ENCODE data around the gene FAM89A. TPM values are rescaled to one million over a fixed set of nuclear protein-coding genes. Genes with fewer than 3 reads are reported as not detected.

The FAM89A gene
- total and polyA plus RNA-seq, 2 donors: 10.3 to 14.6 TPM

GRCh38 chr1:230971771-230972170 lies 68.3 kb downstream of the FAM89A start:
- Histone ChIP-seq H3K4me1 (ENCODE audit: insufficient read depth) (no peaks in the 10 kb centered on the region), H3K36me3 (ENCODE audit: insufficient read depth) (no peaks in the 10 kb centered on the region), H3K4me3 (ENCODE audit: low read depth, low read length) (no peak overlapping the region), H3K27ac (ENCODE audit: low read depth) (no peak overlapping the region)
- DNase-seq (ENCODE audit: extremely low spot score): no peak

GRCh38 chr1:230970432-230970831 lies 69.6 kb downstream of the FAM89A start:
- no peak for DNase-seq (ENCODE audit: extremely low spot score)
- Histone ChIP-seq H3K27ac (ENCODE audit: low read depth) (no peak overlapping the region), H3K36me3 (ENCODE audit: insufficient read depth) (no peaks in the 10 kb centered on the region), H3K4me3 (ENCODE audit: low read depth, low read length) (no peak overlapping the region), H3K4me1 (ENCODE audit: insufficient read depth) (no peaks in the 10 kb centered on the region)
- WGBS: 83% methylated on average over 5 of the region's 5 CpGs

Other genes with a start within 250 kb of the FAM89A start
- gene C1orf198, start 171.7 kb downstream of the FAM89A start, total RNA-seq: 55.1 TPM
- gene C1orf198, start 171.7 kb downstream of the FAM89A start, polyA plus RNA-seq: 35.6 TPM
- gene TTC13, start 61.4 kb downstream of the FAM89A start, total RNA-seq: 24.9 TPM
- 6.5 TPM for gene TTC13, start 61.4 kb downstream of the FAM89A start, polyA plus RNA-seq
- 19.7 TPM for gene ARV1, start 61.2 kb downstream of the FAM89A start, total RNA-seq
- gene ARV1, start 61.2 kb downstream of the FAM89A start, polyA plus RNA-seq: 24.8 TPM
- gene TRIM67, start 121.8 kb upstream of the FAM89A start, total RNA-seq: 0.42 TPM
- gene TRIM67, start 121.8 kb upstream of the FAM89A start, polyA plus RNA-seq: 0.08 TPM
- 57.0 TPM for gene GNPAT, start 201.0 kb upstream of the FAM89A start, total RNA-seq
- 34.1 TPM for gene GNPAT, start 201.0 kb upstream of the FAM89A start, polyA plus RNA-seq

Data from urinary bladder (tissue), 4 donors.